Colonic mucosa (tissue), 4 donors: ENCODE results near the gene IL13RA2. TPM values are rescaled to one million over a fixed set of nuclear protein-coding genes. Genes with fewer than 3 reads are reported as not detected.

ENCODE experiments used
- DNase-seq: peaks from one replicate; pipeline ENCODE4 v3.0.0-alpha.2; 2020
- H3K27ac ChIP-seq: fragments of 200-600 bp; one replicate; pipeline ENCODE4 v1.8.0; 2021
- H3K27me3 ChIP-seq: fragments of 200-600 bp; one replicate; pipeline ENCODE4 v1.8.0; 2021
- H3K36me3 ChIP-seq: fragments of 200-600 bp; one replicate; pipeline ENCODE4 v1.8.0; 2021
- H3K4me1 ChIP-seq: fragments of 200-600 bp; one replicate; pipeline ENCODE4 v1.8.0; 2021; ENCODE audit warnings: mild to moderate bottlenecking
- H3K4me3 ChIP-seq: fragments of 200-600 bp; one replicate; pipeline ENCODE4 v1.8.0; 2021
- H3K9ac ChIP-seq, 2 donors: one replicate each; pipeline ENCODE4 v1.7.0; 2013; ENCODE audit warnings: control low read depth in 2 of 2, low read depth in 2 of 2, low read length in 2 of 2
- H3K9me3 ChIP-seq: fragments of 200-600 bp; one replicate; pipeline ENCODE4 v1.8.0; 2021
- intact Hi-C: fragments of 100-400 bp; cut with DNase I; formaldehyde crosslinking; loops from one replicate; pipeline ENCODE4 v1.14.1; 2022
- total RNA-seq, 2 donors: library from RNA; stranded (reverse); fragmentation: NEBNext Ultra II Directional in 1 of 2; extraction: Animal tissue kit (Norgen Biotek cat#: 25700) in 1 of 2; gene quantifications; one replicate each; pipeline ENCODE4 v1.2.1, GENCODE V29; 2021
- TF ChIP-seq, protein P1 (sequence below): fragments of 200-600 bp; IDR thresholded peaks from one replicate; pipeline ENCODE4 v1.8.0; 2022; ENCODE audit warnings: antibody characterized with exemption, mild to moderate bottlenecking
- donor health status: healthy.
- donor health status: DM: no; HTN: no; CAD: no.
- donor health status: DM: no; HTN: no; CAD: no.

The IL13RA2 gene
- total RNA-seq, 2 donors from 2014 or later, result 0.37 TPM; not detected in 1

- intact Hi-C loops, result no loop called here
- H3K27ac ChIP-seq, result no peak overlapping the region
- no peak for DNase-seq
- TF ChIP-seq, protein P1, sequence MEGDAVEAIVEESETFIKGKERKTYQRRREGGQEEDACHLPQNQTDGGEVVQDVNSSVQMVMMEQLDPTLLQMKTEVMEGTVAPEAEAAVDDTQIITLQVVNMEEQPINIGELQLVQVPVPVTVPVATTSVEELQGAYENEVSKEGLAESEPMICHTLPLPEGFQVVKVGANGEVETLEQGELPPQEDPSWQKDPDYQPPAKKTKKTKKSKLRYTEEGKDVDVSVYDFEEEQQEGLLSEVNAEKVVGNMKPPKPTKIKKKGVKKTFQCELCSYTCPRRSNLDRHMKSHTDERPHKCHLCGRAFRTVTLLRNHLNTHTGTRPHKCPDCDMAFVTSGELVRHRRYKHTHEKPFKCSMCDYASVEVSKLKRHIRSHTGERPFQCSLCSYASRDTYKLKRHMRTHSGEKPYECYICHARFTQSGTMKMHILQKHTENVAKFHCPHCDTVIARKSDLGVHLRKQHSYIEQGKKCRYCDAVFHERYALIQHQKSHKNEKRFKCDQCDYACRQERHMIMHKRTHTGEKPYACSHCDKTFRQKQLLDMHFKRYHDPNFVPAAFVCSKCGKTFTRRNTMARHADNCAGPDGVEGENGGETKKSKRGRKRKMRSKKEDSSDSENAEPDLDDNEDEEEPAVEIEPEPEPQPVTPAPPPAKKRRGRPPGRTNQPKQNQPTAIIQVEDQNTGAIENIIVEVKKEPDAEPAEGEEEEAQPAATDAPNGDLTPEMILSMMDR, result no peak
- H3K4me1 ChIP-seq, result no peaks in the 10 kb centered on the region
- H3K9me3 ChIP-seq, result no peaks in the 10 kb centered on the region
- no peak overlapping the region for H3K4me3 ChIP-seq
- no peak overlapping the region for H3K9ac ChIP-seq
- H3K36me3 ChIP-seq, result no peaks in the 10 kb centered on the region
- H3K27me3 ChIP-seq, result no peaks in the 10 kb centered on the region
Observed at GRCh38 chrX:115031989-115032388, 14.6 kb upstream of the IL13RA2 start.

DNA sequence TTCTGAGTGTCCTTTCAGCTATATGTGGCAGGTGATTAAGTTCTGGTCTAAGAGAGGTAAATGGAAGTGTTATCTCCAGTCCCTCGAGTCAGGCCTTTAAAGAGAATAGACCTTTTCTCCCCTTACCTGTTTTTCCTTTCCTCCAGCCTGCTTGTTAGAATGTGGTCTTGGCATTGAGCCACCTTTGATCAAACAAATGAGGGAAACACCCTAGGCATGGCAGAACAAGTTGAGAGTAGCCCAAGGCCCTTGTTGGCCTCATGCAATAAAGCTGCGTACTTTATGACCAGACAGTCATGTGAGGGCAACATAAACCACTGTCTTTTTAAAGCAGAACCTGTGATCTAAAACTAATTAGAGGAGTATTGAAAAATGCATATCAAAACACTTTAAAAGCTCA is 13.2 kb upstream of the IL13RA2 start:
- Histone ChIP-seq H3K27ac (peak overlapping the region; percentile 51), H3K36me3 (no peaks in the 10 kb centered on the region), H3K4me1 (no peaks in the 10 kb centered on the region), H3K27me3 (no peaks in the 10 kb centered on the region), H3K9me3 (no peaks in the 10 kb centered on the region), H3K4me3 (no peak overlapping the region), H3K9ac (no peak overlapping the region)
- TF ChIP-seq, protein P1, result no peak
- DNase-seq, result peak; percentile 63
- intact Hi-C loops, result no loop called here

- Histone ChIP-seq H3K36me3 (no peaks in the 10 kb centered on the region), H3K9ac (no peak overlapping the region), H3K27ac (peak overlapping the region; percentile 51), H3K4me1 (no peaks in the 10 kb centered on the region), H3K27me3 (no peaks in the 10 kb centered on the region), H3K4me3 (no peak overlapping the region), H3K9me3 (no peaks in the 10 kb centered on the region)
- no peak for DNase-seq
- TF ChIP-seq, protein P1, result no peak
- intact Hi-C loops, result no loop called here
Observed at GRCh38 chrX:115029869-115030570, 12.6 kb upstream of the IL13RA2 start.

DNA sequence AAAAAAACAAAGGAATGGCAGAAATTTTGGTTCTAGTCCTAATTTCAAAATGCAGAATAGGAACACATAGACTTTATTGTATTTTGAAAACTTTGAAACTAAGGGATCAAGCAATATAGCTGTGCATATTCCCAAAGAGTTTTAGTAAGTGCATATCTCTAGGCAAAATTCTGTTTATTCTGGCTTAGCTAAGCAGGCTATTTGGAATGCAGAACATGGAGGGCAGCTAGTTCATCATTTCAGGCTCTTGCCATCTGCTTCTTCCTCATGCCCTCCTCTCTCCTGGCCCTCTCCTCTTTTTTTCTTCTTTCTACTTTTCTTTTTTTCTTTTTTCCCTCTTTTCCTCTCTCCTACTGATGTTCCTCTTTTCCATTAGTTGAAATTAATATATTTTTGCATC is 12.0 kb upstream of the IL13RA2 start:
- H3K4me3 ChIP-seq, result no peak overlapping the region
- H3K4me1 ChIP-seq, result no peaks in the 10 kb centered on the region
- H3K9ac ChIP-seq, result no peak overlapping the region
- no peak overlapping the region for H3K27ac ChIP-seq
- no peak for DNase-seq
- no peaks in the 10 kb centered on the region for H3K36me3 ChIP-seq
- TF ChIP-seq, protein P1, result no peak
- no peaks in the 10 kb centered on the region for H3K9me3 ChIP-seq
- no peaks in the 10 kb centered on the region for H3K27me3 ChIP-seq
- intact Hi-C loops, result no loop called here

GRCh38 chrX:115023811-115024210 is 6.4 kb upstream of the IL13RA2 start:
- TF ChIP-seq, protein P1, result no peak
- H3K4me1 ChIP-seq, result no peaks in the 10 kb centered on the region
- no peak overlapping the region for H3K27ac ChIP-seq
- H3K27me3 ChIP-seq, result no peaks in the 10 kb centered on the region
- no peak overlapping the region for H3K4me3 ChIP-seq
- no peaks in the 10 kb centered on the region for H3K36me3 ChIP-seq
- no peak overlapping the region for H3K9ac ChIP-seq
- intact Hi-C loops, result no loop called here
- no peaks in the 10 kb centered on the region for H3K9me3 ChIP-seq
- DNase-seq, result no peak
